ENCODE results near the gene SLC8B1.

- TF ChIP-seq CTCF (IDR thresholded peaks at IDR 0.05) (no peak), POLR2A (IDR thresholded peaks at IDR 0.05) (no peak), POLR2AphosphoS5 (IDR thresholded peaks at IDR 0.05; ENCODE audit: insufficient read depth in 1 of 2, low read depth in 1 of 2) (no peak)
These were observed 57.4 kb downstream of the SLC8B1 start for GRCh38 chr12:113277511-113277910.

All from vagina (tissue), 2 donors.